ENCODE data around the gene LGALS7B. TPM values are rescaled to one million over a fixed set of nuclear protein-coding genes. Genes with fewer than 3 reads are reported as not detected.
"Not testable (repeated sequence)": the region's sequence is repeated elsewhere in the genome, so short reads cannot be mapped to it uniquely, and the experiment has no call there.

The LGALS7B gene
- total and polyA plus RNA-seq, 10 of the 15 experiments (the other 5 are each of a cell fraction or from before 2014, with no cell fraction given): not detected

DNA sequence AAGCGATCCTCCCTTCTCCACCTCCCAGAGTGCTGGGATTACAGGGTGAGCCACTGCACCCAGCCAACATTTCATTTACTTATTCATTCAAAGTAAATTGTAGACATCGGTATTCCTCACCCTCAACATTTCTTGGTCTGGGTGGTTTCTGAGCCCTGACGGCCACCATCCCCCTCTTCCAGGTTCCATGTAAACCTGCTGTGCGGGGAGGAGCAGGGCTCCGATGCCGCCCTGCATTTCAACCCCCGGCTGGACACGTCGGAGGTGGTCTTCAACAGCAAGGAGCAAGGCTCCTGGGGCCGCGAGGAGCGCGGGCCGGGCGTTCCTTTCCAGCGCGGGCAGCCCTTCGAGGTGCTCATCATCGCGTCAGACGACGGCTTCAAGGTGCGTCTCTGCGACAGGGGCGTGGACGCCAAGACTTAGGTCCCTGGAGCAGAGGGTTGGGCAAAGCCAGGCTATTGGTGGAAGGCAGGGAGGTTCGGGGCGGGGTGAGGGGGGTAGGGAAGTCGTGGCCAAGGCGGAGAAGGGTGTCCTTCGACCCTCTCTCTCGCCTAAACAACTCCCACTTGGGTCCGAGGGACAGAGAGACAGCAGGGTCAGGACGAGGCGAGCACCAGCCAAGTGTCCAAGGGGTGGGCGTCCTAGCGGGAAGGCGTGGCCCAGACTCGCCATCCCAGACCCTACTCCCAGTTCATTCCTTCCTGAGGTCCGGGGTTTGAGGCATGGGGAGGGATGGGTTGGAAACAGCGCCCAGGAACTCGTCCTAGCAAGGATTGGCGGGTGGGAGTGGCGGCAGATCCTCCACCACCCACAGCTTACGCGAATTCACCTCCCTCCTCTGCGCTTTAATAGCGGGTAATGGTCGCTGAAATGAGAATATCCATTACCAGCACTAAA, 1.8 kb downstream of the LGALS7B start:
- DNase-seq (ENCODE audit: low read depth, low spot score); H3K79me2 ChIP-seq (ENCODE audit: control insufficient read depth, insufficient read depth, low read length); CTCF ChIA-PET; RAD21 ChIA-PET (ENCODE audit: unreplicated experiment); H3K4me1 ChIP-seq (ENCODE audit: control insufficient read depth, insufficient read depth, low read length); H4K20me1 ChIP-seq (ENCODE audit: control insufficient read depth, insufficient read depth); H3K27ac ChIP-seq (ENCODE audit: control insufficient read depth, insufficient read depth); SMC1A ChIA-PET (ENCODE audit: uncharacterized antibody, unreplicated experiment); FAIRE-seq; H3K27me3 ChIP-seq (replicated peaks in 1 of 2; ENCODE audit: control insufficient read depth in 2 of 2, insufficient read depth in 2 of 2, low read length in 1 of 2); H3K9me3 ChIP-seq (replicated peaks; ENCODE audit: control insufficient read depth, insufficient read depth, low read length); H3K4me3 ChIP-seq; in situ Hi-C loops (cut with MboI); H3K4me2 ChIP-seq (ENCODE audit: control insufficient read depth, insufficient read depth); intact Hi-C loops (cut with micrococcal nuclease; ENCODE audit: unreplicated experiment); ATAC-seq; H3K9ac ChIP-seq (ENCODE audit: control insufficient read depth, insufficient read depth, low read length); H3K36me3 ChIP-seq (ENCODE audit: control insufficient read depth in 2 of 2, insufficient read depth in 2 of 2, low read length in 1 of 2); POLR2A ChIA-PET: not testable (repeated sequence)
- TSS peak; percentile 83 for BruUV-seq (replicated peaks)
- WGBS (ENCODE audit: insufficient coverage, insufficient replicate concordance, low lambda C conversion rate, missing lambda C conversion rate): 81% methylated on average over 17 of the region's 49 CpGs
- H2AFZ ChIP-seq (ENCODE audit: control insufficient read depth, low read depth, low read length): peak overlapping the region; percentile 58

DNA sequence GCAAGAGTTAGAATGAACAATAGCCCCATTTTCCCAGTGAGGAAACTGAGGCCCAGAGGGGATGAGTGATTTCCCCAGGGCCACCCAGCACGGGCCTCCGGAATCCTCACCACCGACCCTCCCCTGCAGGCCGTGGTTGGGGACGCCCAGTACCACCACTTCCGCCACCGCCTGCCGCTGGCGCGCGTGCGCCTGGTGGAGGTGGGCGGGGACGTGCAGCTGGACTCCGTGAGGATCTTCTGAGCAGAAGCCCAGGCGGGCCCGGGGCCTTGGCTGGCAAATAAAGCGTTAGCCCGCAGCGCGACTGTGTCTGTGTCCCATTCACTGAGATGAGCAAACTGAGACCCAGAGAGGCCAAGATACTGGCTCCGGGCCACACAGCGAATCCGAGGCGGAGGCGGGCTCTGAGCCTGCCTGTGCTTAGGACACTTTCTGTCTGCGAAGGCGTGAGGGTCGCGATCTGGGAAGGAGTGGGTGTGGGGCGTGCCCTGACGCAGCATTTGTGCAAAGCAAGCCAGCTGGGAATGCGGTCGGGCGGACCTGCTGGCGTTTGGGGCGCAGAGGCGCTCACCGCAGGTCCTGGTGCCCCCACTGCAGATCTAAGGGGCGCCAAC, 2.6 kb downstream of the LGALS7B start:
- H3K4me1 ChIP-seq (ENCODE audit: control insufficient read depth, insufficient read depth, low read length); in situ Hi-C loops (cut with MboI); H3K36me3 ChIP-seq (ENCODE audit: control insufficient read depth in 2 of 2, insufficient read depth in 2 of 2, low read length in 1 of 2); POLR2A ChIA-PET; H3K79me2 ChIP-seq (ENCODE audit: control insufficient read depth, insufficient read depth, low read length); H3K27ac ChIP-seq (ENCODE audit: control insufficient read depth, insufficient read depth); RAD21 ChIA-PET (ENCODE audit: unreplicated experiment); H3K4me3 ChIP-seq; H3K27me3 ChIP-seq (replicated peaks in 1 of 2; ENCODE audit: control insufficient read depth in 2 of 2, insufficient read depth in 2 of 2, low read length in 1 of 2); H3K9ac ChIP-seq (ENCODE audit: control insufficient read depth, insufficient read depth, low read length); SMC1A ChIA-PET (ENCODE audit: uncharacterized antibody, unreplicated experiment); CTCF ChIA-PET; BruUV-seq (replicated peaks); DNase-seq (ENCODE audit: low read depth, low spot score); H3K9me3 ChIP-seq (replicated peaks; ENCODE audit: control insufficient read depth, insufficient read depth, low read length); intact Hi-C loops (cut with micrococcal nuclease; ENCODE audit: unreplicated experiment); H3K4me2 ChIP-seq (ENCODE audit: control insufficient read depth, insufficient read depth); H4K20me1 ChIP-seq (ENCODE audit: control insufficient read depth, insufficient read depth): not testable (repeated sequence)
- FAIRE-seq: peak; percentile 96
- peak overlapping the region; percentile 58 for H2AFZ ChIP-seq (ENCODE audit: control insufficient read depth, low read depth, low read length)
- WGBS (ENCODE audit: insufficient coverage, insufficient replicate concordance, low lambda C conversion rate, missing lambda C conversion rate): no CpG with 5 or more reads among the region's 40 CpGs
- ATAC-seq: peak; percentile 95

Data from GM12878 (cell line).